NCI-H526 treated with DMSO at 0.1 percent for 48 hours (cell line): ENCODE data around the gene NPLOC4.

Experiments used
- DNase-seq: peaks from one replicate; lab custom pipeline; 2025; lab: John Stamatoyannopoulos, UW

Gene NPLOC4

DNA sequence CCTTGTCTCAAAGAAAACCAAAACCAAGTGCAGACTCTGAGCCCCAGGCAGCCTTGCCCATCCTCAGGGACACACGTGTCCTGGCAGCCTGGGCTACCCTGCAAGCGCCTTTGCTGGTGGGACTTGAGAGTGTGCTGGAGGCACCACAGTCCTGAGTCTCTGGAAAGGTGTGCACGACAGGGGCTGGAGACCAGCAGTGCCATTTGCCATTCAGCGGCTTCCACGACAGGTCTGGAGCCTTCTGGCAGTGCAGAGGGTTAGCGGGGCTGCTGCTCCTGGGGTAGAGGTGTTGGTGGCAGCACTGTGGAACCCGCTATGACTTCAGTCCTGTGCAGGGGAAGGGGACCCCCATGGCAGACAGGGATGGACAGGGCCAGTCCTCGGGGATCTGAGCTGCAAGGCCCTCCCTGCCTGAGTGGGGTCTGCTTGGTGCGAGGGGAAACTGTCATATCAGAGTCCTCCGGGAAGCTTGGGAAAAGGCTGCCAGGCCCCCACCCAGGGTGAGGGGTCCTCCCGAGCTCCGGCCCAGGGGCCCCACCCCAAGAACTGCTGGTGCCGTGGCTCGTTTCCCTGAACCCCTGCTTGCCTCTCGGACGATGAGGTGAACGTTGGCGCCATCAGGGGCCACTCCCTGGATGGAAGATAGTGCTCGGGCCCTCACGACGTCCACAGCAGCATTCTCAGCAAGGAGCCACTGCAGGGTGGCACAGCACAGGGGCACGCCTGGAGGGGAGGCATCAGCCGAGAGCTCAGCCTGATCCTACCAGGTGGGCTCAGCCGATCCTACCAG lies 91.6 kb downstream of the NPLOC4 start:
- no peak for DNase-seq

DNA sequence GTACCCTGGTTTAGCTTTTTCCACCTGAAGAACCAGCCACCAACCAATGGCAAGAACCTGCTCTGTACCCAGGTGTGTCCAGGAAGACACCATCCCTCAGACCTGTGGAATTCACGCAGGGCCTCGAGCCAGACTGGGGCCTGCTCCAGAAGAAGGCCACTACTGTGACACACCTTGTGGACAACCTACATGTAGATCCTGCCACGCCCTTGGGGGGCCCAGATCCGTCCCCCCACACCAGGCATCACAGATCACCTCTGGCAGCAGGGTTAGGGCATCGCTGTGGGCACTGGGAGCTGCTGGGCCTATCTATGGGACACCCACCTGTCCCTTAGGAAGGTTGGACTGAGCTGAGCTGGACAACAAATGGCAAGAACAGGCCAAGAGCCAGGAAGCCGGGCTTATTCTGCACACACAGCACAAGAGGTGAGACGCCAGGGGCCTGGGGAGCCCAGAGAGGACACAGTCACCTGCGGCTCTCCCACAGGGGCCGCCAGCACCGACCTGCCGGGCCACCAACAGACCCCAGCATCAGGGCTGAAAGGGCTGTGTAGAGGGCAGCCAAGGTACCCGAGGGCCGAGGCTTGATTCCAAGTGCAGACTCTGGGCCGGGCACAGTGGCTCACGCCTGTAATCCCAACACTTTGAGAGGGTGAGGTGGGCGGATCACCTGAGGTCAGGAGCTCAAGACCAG lies 92.5 kb downstream of the NPLOC4 start:
- no peak for DNase-seq

DNA sequence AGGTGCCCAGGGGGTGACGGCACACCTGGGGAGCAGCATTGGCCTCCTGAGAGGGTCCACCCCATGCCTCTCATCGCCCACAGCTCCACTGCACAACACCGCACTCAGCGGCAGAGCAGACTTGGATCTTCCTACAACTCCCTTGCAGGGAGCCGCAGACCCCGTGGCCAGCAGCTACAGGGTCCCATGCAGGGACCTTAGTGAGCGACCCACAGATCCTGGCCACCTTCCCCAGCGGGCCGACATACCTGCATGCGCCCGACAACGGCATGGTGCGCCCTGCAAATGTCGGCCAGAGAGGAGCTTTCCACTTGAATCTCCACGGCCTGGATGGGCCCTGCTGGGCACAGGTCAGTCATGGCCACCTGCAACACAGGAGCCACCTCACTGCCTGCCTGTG lies 93.2 kb downstream of the NPLOC4 start:
- DNase-seq = no peak

DNA sequence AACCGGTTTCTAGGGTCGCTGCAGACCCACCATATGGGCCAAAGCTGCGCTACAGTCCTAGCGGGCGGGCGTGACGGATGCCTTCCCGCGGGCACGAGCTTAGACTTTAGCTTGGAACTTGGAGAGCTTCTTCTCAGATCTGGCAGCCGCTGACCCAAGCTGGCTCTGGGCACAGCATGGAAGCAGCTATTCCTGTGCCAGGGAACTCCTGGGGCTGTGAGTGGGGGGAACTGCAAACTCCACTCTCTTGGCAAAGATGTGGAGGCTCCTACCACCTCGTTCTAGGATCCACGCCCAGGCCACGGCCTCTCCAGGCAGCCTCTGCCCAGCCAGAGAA lies 93.6 kb downstream of the NPLOC4 start:
- DNase-seq = no peak

DNA sequence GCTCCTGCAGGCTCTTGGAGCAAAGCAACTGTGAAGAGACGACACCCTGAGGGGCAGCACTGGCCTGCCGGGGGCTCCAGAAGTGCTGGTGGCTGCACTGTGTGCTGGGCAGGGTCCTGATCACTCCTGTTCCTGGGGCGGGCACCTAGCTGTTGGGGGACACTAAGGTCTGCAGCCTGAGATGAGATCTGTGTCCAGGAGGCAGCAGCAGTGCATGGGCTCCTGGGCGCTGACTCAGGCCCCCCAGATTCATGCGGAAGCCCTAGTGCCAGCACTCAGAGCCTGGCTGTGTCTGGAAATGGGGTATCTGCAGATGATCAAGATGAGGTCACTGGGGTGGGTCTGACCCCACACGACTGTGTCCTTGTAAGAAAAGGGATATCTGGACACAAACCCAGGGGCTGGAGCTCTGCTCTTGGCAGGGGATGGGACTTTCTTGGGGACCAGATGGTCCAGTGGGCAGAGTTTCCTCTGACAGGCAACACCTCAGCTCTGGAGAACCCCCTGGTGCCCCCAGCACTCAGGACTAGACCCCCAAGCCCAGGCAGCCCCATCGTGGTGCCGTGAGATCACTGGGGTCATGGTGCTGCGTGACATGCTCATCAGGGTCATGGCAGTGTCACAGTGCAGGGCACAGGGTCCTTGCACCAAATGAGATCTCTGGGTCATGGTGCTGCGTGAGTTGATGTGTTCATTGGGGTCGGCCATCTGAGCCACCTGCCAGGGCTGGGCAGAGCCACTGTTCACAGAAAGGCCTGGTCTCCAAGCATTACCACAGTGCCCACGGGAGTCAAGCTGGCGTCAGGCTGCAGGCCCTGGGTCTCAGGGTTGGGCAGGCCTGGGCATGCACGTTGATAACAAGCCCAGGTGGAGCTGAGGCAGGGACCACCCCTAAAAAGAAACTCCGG lies 94.2 kb downstream of the NPLOC4 start:
- DNase-seq = no peak

DNA sequence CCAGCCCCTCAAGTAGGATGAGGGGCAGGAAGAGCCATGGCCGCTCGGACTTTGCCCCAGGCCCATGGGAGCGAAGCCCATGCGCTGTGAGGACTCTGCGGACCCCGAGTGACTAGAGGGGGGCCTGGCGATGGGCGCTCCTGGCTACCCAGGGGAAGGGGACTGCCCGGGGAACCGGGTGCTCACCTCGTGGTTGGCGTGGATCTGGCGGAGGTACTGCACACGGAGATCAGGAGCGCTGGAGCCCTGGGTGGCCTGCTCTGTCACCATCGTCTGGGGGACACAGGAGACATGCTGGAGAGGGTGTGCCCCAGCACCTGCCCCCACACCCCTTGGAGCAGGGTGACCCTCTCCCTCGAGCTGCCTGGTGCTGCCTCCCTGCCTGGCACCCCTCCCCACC lies 95.8 kb downstream of the NPLOC4 start:
- DNase-seq = no peak

DNA sequence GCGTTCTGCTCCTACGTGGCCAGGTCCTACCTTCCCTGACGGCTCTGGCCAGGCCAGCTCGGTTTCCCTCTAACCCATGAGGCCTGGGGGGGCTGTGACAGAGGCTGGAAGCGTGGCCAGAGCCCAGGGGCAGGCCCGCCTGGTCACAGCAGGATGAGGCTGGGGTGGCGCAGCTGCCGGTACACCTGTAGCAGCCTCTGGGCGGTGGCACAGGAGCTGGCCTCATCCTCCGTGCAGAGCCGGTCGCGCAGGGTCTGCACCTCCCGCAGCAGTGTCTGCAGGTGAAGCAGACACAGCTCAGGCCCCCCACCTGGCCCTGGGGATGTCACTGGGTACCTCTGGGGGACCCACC lies 96.3 kb downstream of the NPLOC4 start:
- DNase-seq = no peak

DNA sequence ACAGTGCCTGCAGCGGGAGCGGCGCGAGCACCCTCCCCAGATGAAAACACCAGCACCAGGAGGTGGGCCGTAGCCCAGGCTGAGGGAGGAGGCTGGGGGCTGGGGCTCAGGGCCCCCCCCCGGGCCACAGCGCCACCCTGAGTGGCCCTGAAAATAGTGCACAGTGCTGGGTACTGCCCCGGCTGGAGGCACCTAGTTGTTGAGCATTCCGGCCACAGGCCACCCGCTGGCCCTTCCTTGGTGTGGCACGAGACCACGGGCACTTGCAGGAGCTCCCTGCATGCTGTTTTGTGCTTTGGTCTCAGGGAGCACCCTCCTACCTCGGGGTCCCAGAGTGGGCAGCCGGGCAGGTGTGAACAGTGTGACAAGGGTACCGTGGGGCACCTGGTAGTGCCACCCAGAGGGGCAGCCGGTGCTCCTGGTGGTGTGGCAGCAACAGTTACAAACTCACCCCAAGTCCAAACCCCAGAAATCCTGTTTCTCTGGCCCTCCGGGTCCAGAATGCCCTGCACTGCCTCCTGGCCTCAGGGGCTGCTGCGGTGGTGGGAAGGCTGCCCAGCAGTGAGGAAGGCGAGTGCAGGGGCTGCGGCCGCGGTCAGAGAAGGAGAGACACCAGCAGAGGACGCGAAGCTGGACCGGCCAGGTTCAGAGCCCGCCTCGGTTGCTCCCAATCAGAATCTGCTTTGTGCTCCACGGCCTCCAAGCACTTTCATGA lies 96.8 kb downstream of the NPLOC4 start:
- DNase-seq = no peak

DNA sequence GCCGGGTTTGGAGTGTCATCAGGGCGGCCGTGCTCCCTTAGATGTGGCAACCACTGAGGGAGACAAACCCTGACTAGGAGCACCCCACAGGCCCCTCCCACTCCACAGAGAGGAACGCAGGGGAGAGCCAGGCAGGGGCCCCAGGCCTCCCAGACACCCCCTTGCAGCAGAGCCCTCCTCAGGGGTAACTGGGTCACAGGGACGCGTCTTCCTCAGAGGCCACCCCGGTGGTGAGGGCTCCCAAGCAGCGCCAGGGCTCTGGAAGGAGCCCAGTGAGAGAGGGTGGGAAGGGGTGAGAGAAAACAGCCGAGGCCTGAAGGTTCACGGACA lies 97.4 kb downstream of the NPLOC4 start:
- no peak for DNase-seq

DNA sequence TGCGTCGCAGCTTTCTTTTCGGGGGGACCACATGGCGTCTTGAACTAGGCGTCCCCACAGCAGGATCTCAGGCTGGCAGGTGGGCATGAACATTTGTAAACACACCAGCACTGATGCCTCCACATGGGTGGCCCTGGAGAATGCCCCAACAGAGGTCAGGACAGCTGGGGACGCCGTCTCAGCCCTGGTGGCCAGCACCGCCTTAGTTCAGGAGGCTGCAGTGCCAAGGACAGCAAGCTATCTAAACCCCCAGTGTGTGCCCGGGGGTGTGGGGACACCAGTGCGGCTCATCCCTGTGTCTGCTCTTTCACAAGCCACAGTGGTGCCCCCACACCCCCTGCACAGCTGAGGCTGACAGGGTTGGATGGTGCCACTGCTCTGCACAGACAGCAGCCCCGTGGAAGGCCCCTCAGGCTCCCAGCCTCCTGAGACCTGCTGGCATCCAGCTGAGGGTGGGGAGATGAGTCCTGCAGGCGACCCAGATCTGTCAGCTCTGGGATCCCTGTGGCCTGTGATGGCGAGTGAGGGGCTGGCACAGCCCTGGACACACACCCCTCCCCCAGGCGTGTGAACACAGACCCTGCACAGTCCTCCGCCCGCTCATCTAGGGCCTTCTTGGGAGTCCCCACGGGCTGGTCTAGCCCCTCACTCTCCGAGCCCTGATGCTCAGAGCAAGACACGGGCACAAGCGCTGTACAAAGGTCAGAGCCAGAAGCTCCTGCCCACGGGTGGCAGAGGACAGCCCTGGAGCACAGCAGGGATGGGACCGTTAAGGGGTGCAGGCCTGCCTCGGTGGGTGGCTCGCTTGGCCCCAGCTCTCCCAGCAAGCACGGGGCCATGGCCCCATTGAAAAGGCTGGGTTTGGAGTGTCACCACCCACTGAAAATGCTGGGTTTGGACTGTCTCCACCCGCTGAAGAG lies 98.0 kb downstream of the NPLOC4 start:
- DNase-seq = no peak

DNA sequence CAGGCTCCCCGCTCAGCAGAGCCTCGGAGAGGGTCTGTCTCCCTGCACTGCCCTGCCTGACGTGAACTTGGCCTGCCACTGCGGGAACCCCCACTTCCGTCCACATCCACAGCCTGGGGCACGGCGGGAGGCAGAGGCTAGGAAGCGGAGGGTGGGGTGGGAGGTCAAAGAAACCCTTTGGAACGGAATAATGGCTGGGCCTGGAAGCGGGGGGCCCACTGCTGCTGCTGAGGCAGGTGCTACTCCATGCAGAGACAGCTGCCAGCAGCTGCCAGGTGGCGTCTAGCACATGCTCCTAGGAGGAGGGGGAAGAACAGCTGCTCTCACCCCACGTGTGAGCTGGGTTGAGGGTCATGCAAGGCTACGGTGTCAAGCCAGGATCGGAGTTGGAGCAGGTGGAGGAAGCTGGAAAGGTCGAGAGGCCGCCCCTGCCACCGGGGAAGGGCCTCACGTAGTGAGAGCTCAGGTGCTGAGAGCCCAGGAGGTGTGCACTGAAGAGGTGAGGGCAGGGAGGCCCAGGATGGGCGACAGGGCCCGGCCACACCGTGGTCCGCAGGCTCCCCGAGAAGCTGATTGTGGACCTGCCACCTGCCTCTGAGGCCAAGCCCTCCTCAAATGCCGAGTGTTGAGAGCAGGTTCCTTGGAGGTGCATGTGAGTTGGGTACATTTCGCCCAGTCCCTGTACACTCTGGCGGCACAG lies 98.9 kb downstream of the NPLOC4 start:
- DNase-seq = no peak

DNA sequence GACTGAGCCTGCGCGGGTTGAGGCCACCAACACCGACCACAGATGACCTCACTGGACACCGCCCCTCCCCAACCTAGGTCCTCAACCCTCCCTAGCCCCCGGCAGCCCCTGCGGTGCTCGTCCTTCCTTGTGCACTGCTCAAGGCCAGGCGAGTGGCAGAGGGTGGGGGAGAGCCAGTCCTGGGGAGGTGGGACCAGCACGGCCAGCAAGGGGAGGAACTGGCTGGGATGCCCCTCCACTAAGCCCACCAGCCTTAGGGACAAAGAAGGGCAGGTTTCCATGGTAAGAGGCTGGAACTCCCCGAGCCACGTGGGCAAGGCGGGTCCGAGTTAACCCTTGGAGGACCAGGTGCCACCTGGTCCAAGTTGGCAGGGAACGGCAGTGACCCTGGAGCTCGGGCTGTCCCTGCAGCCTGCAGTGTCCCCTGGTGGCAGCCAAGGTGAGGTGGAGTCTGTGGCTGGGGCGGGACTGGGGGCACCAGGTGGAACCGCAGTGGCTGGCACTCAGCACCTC lies 99.5 kb downstream of the NPLOC4 start:
- DNase-seq = no peak

DNA sequence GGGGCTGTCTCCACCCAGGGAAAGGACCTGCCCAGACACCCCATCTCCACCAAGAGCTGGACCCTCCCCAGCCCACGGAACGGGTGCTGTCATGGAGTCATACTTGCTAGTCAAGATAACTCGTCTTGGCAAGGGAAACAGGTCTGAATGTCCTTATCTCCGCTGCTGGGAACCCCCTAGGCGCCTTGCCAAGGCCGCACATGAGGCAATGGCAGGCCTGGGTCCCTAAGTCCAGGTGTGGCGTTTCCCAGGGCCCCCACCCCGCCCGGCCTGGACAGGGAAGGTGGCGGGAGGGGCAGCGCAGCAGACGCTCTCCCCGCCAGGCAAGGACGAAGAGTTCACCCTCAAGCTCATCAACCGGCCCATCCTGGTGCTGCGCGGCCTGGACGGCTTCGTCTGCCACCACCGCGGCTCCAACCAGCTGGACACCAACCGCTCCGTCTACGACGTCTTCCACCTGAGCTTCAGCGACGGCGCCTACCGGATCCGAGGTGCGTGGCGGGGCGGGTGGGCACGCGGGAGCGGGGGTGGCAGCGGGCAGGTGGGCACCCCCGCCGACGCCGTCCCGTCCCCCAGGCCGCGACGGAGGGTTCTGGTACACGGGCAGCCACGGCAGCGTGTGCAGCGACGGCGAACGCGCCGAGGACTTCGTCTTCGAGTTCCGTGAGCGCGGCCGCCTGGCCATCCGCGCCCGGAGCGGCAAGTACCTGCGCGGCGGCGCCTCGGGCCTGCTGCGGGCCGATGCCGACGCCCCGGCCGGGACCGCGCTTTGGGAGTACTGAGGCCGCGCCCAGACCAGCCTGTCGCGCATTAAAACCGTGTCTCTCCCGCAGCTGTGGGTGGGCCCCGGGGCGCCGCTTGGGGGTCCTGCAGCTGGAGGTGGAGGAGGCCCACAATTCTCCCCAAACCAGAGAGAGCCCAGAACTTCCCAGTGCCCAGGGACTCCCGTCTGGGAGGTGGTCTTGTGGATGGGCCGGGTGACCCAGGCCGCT lies 100.3 kb downstream of the NPLOC4 start:
- no peak for DNase-seq

DNA sequence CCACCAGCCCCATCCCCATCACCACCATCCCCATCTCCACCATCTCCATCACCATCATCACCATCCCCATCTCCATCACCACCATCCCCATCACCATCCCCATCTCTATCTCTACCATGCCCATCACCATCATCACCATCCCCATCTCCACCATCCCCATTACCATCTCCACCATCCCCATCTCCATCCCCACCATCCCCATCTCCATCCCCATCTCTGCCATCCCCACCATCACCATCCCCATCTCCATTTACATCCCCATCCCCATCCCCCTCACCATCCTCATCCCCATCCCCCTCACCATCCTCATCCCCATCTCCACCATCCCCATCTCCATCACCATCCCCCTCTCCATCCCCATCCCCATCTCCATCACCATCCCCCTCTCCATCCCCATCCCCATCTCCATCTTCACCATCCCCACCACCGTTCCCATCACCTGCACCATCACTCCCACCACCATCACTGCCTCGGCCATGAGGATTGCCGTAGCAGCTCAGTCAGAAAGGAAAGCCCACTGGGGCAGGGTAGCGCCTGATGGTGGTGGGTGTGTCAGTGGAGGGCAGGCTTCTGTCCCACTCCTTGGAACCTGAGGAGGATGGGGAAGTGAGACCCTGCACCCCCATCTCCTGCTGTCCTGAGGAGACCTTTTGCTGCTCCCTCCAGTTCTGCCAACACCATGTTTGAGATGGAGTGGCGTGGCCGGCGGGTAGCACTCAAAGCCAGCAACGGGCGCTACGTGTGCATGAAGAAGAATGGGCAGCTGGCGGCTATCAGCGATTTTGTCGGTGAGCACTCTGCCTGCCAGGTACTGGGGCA lies 101.2 kb downstream of the NPLOC4 start:
- DNase-seq = no peak

DNA sequence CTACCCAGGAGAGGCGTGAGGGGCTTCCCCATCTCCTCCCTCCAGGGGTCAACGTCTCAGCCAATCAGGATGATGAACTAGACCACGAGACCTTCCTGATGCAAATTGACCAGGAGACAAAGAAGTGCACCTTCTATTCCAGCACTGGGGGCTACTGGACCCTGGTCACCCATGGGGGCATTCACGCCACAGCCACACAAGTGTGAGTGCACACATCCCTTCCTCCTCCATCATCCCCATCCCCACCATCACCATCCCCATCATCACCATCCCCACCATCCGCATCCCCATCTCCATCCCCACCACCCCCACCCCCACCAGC lies 101.9 kb downstream of the NPLOC4 start:
- DNase-seq = no peak

DNA sequence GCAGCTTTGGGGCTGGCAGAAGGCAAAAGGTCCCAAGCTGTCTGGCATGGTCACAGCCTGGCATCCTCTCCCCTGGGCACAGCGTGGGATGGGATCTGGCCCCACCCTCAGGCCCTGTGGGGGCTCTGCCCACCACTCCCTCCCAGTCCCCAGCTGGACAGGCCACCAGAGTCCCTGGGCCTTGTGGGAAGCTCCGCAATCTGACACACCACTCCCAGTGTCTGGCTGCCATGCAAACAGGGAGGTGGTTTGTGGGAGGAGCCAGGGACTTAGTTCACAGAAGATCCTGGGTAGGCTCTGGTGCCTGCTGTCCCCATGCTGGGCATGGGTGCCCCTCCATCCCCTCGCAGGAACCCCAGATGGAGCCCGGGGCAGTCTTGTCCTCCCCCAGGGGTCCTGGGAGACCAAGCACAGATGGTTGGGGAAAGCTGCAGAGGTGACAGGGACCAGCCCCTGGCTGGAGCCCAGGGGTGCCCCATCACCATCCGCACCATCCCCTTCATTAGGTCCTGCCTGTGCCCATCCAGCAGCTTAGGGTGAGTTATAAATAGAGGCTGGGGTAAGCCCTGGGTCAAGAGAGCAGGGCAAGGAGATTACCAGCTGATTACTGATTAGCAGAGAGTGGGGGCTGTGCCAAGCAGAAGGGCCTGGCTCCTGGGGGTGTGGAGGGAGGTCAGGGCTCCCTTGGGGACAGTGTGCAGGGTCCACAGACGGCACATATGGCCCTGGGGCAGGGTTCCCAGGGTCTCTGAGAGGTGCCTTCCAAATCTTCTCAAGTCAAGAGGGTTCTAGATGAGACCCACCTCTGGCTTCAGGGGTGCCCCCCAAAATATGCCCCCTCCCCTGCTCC lies 102.5 kb downstream of the NPLOC4 start:
- DNase-seq = no peak

DNA sequence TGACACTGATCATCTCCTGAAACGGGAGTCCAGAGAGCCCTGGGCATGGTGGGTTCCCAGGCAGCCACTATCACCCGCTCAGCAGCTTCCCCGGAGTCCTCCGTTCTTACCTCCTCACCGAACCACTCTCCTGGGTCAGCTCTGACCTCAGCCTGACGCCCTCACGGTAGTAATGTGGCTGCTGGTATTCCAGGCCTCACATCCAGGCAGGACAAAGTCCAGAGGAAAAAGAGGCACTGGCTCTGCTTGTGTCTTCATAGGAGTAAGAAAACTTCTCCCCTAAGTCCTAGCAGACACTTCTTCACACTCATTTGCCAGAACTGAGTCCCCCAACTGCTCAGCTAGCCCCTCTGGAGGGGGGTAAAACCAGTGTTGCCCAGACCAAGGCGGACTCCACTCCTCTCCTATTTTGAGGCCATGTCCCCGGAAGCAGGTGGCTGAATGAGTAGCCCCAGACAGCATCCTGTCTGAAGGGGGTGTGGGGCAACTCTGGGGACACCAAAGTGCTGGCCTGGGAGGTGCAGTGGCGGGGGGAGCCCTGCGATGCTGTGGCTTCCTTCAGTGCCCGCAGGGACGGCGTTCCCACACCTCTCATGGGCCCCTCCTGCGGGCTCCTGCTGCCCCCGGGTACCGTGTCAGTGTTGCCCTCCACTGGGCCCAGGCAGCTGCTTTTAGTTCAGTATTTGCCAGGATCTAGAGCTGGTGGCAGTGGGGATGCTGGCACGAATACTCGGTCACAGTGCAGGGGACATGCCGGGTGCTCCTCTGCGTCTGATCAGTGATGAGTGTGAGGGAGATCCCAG lies 103.4 kb downstream of the NPLOC4 start:
- no peak for DNase-seq
